HG03060 (cell line): ENCODE measurements around the gene BNIP3.

ENCODE experiments used
- ATAC-seq: cut with Tn5 transposase; IDR thresholded peaks from one replicate; pipeline ENCODE4 v1.9.1; 2021; ENCODE audit warnings: low read depth, moderate number of reproducible peaks; ENCODE audit not compliant: unreplicated experiment

BNIP3 gene

DNA sequence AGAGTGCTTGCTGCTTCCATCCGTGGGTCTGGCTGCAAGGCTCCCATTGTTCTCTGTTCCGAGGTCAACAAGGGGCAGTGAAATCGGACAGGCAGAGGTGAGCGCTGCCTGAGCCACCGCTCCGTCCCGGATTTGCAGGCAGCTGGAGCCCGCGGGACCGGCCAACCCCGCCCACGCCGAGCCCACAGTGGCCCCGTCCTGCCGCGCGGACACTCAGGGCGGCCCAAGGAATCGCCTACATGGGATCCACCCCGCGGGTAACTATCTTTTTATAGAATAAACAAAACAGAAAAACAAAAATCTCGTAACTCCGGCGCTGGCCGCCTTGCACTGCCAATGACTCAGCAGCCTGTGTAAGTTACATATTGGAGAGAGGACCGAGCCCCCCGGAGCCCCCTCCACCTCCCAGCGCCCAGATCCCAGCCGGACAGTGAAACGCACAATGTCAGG, 1.9 kb downstream of the BNIP3 start:
- ATAC-seq: no peak

DNA sequence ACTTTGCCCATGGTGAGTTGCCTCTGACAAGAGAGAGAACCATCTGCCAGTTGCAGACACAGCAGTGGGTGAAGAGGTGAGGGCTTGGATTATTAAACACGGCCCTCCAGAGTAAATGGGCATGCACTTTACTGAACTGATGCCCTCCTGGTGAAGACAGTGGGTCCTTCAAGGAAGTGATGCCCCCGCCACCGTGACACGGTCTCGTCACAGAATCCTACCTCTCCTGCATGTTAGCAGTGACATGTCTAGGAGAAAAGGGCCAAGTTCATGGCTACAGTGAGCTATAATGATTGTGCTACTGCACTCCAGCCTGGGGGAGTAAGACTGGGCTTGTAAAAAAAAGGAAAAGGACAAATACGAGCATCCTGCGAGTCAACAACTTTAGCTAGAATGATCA, 2.4 kb downstream of the BNIP3 start:
- ATAC-seq: no peak

DNA sequence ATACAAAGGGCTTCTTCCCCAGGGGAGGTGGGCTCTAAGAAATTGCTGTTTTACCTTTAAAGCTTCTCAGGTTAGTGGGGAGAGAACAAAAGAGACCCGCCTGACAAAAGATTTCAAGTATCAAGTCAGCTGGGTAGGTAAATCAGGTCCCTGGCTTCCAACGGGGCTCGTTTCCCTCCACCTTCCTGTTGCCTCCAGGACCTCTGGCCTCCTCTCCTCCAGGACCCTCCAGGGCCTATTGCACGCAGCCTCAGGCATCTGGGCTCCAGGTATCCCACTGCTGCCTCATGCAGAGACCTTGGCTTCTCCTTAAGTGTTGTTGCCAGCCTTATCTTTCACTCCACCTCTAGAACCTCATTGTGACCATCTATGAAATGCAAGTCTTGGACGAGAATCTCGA, 2.9 kb downstream of the BNIP3 start:
- ATAC-seq: no peak

DNA sequence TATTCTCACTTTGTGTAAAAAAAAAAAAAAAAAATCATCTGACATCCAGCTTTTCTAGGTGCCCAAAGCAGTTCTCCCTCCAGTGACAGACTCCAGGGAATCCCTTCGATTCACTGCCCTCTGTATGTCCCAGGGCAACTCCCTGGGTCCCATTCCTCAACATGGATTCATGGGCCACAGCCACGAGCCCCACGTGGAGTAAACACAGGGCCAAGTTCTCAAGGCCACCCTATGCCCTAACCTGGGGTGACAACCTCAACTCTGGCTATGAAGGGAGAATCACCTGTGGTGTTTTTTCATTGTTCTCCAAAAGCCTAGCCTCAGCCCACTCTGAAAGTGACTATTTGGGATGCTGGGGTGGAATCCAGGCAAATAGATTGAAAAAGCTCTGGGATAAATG, 3.4 kb downstream of the BNIP3 start:
- no peak for ATAC-seq

DNA sequence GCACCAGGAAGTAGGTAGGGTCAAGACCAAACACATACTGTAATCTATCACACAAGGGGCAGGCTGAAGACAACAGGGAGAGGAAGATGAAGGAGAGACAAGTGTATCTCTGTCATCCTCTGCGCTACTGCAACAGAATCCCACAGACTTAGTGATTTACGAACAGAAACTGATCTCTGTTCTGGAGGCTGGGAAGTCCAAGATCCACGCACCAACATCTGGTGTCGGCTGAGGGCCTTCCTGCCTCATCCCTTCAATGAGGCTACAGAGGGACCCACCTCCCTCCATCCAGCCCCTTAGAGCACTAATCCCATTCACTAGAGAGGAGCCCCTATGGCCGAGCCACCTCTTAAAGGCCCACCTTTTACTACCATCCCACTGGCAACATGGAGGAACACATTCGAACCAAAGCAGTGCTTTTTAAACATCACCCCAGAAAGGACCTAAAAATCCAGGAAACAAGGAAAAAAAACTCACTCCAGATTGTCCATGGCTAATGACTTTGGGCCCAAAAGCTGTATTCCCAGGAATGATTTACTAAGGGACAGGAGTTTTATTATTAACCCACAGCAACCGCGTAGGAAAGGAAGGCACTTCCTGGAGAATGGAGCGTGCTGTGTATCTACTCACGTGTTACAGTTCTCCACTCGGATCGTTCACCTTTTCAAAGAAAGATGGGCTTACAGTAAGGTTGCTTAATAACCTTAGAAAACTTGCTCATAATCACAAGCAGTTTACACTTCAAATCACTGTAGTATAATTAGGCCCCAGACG, 4.2 kb downstream of the BNIP3 start:
- no peak for ATAC-seq

DNA sequence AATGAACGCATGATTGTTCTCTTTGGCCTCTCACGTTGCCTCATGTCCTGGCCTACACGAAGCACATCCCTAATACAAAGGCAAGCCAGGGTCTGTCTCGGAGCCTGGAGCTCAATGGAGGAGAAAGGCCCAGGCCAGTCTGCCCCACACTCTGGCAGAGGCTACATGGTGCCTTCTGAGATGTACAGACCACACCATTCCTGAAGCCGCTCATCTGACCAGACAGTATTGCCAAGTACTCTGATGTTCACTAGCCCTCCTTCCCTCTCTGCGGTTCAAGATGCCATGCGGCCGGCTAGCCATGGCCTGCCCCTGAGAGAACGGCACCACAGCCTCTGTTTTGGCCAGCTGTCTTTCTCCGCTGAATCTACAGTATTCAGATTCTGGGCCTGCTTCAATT, 5.9 kb downstream of the BNIP3 start:
- no peak for ATAC-seq

DNA sequence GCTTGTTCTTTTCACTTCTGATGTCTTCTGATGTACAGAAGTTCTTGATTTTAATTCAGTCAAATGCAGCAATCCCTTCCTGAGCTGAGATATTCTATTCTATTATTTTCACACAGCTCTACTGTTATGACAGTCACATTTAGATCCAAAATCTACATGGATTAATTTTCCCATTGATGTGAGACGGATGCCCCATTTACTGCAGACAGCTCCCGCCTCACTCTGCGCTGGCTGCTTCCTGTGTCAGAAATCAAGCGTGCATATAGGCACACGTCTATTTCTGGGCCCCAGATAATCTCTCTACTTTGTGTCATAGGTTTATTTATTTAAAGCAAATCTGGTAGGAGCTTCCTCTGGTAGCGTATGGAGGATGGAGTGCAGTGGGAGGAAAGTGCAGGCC, 6.7 kb downstream of the BNIP3 start:
- no peak for ATAC-seq

DNA sequence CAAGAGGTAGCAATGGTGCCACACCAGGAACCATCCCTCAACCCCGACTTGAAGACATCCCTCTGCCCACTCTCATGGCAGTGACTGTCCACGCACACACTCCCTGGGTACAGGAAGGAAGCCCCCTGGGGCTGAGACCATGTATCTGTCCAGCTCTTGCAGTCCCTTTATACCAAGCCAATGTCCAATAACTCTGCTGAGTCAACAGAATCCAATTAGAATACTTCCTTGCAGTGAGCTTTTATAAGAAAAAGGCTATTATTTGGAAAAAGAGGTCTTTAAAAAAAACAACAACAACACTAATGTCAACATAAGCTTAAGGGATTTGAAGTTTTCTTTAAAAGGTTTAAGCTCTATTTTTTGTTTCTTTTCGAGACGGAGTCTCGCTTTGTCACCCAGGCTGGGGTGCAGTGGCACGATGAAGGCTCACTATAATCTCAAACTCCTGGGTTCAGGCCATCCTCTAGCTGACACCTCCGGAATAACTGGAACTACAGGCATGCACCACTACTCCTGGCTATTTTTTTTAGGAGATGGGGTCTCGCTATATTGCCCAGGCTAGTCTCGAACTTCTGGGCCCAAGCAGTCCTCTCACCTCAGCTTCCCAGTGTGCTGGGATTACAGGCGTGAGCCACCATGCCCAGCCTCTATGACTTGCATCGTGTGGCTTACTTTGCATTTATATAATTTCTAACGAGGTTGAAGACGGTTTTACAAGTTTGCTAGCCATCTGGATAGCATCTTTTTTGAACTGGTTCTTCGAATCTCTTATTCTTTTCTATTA, 7.5 kb downstream of the BNIP3 start:
- no peak for ATAC-seq

DNA sequence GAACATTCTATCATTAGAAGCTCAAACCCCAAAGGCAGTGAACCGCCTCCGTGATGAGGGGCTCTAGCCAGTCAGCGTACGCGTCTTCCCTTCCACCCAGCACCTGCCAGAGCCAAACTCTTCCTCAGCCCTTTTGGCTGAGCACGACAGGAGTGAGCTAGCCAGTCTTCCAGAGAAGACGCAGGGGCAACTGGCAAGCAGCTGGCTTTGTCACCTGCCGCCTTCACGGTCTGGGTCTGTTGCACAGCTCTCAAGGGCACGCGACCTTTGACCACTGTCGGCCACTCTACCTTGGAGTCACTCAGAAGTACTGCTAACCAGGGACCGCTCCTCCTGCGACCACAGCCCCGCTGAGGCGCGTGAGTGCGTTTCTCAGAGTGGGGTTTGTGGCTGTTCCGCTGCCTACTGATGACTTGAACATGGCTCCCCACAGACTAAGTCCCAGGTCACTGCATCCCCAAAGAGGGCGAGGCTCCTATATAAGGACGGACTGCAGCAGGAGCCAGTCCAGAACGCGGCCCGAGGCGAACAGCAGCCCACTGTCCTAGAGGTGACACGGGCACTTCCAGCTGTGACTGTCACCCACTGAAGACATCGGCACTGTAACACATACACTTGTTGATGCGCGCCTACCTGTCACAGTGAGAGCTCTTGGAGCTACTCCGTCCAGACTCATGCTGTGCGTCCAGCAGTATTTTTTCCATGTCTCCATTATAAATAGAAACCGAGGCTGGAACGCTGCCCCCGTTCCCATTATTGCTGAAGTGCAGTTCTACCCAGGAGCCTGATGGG, 8.4 kb downstream of the BNIP3 start:
- ATAC-seq: no peak

DNA sequence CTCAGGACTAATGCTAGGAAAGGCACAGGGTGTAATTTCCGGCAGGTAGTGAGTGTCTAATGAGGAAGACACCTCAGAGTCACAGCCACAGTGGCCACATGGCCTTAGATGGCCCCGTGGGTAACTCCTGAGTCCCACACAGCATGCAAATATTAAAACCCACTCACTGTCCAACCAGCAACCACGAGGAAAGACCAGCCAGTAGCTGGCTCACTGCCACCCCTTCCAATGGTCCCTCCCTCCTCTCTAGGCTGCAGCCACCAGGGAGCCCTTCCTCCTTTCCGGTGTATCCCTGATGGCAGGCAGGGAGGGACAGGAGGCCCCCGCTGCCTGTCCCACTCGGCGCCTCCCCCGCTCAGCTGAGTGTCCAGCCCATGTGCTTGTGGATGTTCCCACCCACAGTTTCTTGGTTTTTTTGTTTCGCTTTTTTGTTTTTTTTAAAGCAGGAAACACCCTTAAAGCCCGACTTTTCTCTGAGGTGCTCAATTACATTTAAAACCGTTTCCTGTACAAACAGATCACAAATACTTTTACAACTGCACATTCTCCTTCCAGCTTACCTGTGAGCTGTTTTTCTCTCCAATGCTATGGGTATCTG, 9.2 kb downstream of the BNIP3 start:
- no peak for ATAC-seq

DNA sequence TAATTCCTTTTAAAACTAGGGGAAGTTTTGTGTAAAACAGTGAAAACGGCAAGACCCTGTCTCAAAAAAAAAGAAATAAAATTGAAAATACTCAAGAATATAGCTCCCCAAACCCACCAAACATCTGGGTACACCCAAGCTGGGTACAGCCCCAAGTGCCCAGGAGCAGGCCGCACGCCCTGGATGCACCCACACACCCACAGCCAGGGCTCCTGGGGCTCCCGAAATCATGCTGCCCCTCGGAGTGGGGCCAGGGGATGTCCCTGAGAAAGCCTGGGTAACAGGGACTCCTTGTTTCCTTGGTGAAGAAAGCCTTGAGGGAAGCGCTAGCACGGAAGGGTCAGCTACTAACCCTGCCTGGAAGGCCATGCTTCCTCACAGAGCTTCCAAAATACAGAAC, 10.1 kb downstream of the BNIP3 start:
- ATAC-seq: no peak

DNA sequence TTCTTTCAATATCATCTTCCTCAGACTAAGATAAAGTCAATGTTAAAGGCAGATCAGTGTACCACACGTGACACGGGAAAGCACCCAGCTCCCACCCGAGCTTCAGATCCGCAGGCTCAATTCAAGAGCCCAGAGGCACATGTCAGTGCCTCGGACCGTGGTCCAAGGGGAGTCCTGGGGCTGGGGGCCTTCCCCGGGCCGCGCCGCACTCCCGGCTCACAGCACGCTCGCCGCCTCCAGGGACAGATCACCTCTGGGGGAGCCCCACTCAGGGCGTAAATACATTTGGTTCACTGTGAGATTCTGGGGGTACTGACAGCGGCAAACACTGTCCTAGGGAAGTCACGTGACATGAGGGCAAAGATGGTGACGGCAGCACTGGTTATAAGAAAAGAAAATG, 10.8 kb downstream of the BNIP3 start:
- no peak for ATAC-seq

DNA sequence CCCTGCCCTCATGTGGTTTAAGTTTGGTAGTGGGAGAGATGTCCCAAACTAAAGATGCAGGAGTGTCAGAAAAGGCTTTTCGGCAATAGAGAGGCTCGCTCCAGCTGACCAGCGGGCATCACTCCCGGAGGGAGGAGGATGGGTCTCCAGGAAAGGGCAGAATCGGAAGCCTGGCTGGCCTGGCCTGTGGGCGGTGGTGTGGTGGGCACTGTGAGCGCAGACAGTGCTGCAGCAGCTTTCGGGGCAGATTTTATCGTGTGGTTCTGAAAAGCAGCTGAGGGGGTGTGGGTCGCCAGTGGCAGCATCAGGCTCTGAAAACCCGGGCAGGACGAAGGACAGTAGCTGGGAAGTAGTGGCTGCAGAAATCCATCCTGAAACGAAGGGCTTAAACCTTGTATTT, 12.8 kb downstream of the BNIP3 start:
- no peak for ATAC-seq

DNA sequence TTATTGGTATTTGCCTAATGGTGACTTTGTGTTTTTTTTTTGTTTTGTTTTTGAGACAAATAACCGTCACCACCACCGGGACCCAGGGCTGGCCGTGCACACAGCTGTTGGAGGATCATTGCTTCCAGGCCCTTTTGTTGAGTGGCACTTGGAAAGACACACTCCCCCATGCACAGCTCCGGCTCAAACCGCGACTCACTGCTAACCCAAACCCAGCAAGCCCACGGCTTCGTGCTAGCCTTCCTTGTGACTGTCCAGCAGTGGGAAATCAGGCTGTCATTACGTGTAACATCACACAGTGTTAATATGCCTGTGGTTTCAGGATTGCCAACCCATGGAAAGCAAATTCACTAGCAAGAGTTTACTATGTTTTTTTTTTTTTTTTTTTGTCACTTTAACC, 17.4 kb downstream of the BNIP3 start:
- no peak for ATAC-seq

DNA sequence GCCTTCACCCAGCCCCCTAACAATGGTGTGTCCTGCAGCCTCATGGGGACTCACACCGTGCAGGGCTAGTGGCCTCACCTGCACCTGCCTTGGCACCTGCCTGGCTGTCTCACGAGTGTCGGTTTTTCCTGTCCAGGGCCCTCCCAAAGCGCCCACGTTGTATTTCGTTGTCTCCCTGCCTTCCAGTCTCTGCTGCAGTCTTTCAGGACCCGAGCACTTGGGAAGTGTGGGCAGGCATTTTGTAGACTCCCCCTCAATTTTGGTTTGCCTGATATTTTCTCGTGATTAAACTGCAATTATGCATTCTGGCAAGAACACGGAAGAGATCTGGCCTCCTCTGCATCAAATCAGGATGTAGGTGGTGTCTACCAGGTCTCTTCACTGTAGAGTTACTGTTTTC, 17.9 kb downstream of the BNIP3 start:
- ATAC-seq: no peak

DNA sequence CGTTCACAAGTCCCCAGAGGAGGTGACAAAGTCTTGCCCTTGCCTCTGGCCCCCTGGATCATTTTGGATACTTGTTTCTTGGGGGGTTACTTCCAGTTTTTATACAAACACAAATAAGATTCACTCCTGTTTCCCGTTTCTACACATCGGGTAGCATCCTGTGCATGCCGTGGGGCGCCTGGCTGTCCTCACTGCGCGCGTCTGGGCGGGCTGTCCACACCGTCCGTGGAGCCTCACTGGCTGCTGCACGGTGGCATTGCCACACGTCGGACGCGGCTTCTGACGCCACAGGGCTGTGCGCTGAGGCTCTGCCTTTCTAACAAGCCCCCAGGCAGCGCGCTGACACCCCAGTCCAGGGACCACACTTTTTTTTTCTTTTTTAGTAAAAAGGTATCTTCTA, 18.4 kb downstream of the BNIP3 start:
- no peak for ATAC-seq

DNA sequence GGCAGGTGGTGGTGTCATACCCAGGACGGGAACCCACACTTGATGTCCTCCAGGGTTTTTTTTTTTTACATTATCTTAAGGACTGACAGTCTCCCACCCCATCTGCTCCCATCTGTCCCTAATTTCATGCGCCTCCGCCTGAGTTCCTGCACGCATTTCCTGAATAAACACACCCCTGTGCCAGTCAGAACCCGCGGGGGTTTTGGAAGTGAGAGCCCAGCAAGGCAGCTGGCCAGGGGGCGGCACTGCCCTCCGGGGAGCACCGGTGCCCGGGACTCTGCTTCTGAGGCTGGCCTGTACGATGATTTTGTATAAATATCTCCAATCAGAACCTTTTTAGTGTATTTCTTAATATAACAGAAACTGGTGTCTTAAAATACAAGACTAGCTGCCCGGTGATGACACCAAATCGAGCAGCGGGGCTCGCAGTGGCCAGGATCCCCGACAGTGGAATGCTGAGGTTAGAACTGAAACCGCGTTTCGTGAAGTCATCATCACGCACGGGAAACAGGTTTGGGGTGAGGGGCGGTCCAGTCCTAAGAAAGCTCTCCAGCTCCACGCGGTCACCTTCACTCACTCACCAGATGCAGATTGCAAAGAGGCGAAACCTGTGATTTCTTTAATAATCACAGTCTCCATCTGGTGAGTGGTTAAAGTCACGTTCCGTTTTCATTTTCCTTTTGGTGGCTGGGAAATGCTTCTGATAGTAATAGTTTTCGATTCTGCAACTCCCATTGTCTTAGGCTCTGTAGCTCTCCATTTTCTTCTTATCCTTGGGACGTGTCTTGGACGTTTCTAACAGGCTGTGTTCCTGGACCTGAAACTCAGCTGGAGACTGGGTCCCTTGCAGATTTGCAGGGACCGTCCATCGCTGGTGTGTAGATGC, 19.7 kb downstream of the BNIP3 start:
- no peak for ATAC-seq

DNA sequence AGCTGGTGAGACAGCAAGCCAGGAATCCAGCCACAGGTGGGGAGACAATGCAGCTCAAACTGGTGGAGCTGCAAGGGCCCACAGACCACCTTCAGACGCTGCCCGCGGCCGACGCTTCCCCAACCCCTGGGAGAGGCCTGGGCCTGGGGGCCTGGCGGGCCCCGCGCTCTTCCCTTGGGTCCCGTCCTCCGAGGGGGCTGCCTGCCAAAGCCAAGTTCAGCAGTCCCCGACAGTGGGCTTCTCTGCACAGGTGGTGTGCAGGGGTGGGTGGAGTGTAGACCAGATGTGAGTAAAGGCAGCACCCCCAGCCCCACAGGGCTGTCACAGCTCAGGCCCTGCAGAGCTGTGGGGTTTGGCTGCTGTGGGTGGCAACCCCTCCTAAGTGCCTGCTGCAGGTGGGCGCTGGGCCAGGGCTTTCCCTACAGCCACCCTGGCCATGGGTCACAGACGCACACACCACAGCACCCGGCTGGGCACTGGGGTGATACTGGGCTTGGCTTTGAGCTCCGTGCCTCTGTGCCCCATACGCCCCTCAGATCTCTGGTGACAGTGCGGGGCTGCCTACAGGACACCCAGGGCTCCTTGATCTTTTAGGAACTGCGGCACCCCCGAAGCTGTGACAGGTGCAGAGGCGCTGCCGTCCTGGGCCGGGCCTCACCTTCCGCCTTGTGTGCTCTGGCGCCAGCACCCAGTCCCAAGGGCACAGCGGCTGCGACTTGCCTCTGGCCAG, 20.5 kb downstream of the BNIP3 start:
- no peak for ATAC-seq

DNA sequence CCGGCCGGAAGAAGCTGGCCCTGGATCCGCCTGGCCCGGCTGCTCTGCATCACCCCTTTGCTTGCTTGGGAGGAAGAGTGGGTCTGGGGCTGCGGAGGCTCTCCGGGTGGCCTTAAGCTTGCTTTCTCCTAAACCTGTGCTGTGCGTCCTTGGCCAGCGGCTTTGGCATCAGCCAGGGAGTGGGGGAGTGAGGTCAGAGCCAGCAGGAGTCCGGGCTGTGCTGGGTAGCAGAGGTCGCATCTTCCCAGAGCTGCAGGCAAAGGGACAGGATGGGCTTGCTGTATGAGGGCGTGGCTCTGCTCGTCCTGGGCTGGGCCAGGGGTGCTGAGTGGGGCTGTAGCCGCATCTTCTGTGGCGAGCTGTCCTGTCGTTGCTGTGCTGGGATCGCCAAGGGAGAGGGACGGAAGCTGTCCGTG, 21.1 kb downstream of the BNIP3 start:
- ATAC-seq: no peak
